Epithelial cell of esophagus (primary cell): ENCODE results near the gene SORCS1.

ENCODE experiments used
- DNase-seq: peaks from one replicate; pipeline ENCODE4 v3.0.0; 2010; ENCODE audit warnings: low read depth
- H3K4me3 ChIP-seq: 2 replicates; pipeline ENCODE4 v1.5.1; 2011; ENCODE audit warnings: mild to moderate bottlenecking, low read length, control low read depth
- CTCF ChIP-seq: IDR thresholded peaks from 2 replicates; pipeline ENCODE4 v1.5.1; 2011; ENCODE audit warnings: low read depth, mild to moderate bottlenecking, low read length, control low read depth, inconsistent platforms; ENCODE audit not compliant: insufficient read depth; ENCODE audit errors: missing control alignments

SORCS1 gene

DNA sequence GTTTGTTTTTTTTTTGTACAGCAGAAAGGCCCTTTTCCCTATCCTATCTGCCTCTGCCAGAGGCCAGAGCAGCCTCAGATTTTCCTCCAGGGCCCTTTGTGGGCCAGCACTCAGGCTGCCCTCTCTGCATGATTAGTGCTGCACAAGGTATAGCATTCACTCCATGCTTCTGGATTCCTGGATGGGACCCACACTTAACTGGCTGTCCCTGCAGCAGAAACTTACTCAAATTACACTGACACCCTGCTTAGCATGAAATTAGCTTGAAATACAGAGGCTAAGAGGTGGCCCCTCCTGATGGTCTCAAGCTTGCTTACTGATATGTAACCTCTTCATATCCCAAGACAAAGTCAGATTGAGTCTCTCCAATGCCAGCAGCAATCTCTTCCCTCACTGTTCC lies 239.3 kb downstream of the SORCS1 start:
- no peak for DNase-seq
- TF ChIP-seq CTCF: no peak
- H3K4me3 ChIP-seq: no peak overlapping the region

- no peak overlapping the region for H3K4me3 ChIP-seq
- TF ChIP-seq CTCF: no peak
- no peak for DNase-seq
Observed at GRCh38 chr10:106920538-106920937, 244.0 kb downstream of the SORCS1 start.

DNA sequence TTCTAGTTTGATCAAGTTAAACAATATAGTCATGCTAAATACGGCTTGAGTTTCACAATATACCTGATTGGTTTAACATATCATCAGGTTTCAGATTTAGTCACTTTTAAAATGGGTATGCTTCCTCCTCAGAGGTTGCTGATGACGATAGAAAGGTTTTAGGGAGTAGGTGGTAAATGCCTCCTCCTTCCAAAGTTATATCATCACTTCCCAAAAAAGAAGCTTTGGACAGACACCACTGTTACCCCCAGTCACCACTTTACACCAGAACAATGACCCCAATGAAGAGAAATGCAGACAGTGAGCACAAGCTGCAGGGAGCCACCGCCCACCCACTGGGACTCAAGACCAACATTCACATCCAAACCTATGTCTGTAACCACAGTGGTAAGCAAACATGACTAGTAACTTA lies 244.6 kb downstream of the SORCS1 start:
- TF ChIP-seq CTCF: no peak
- H3K4me3 ChIP-seq: no peak overlapping the region
- DNase-seq: no peak

- no peak for DNase-seq
- no peak for TF ChIP-seq CTCF
- H3K4me3 ChIP-seq: no peak overlapping the region
Observed at GRCh38 chr10:106917452-106918055, 247.0 kb downstream of the SORCS1 start.

DNA sequence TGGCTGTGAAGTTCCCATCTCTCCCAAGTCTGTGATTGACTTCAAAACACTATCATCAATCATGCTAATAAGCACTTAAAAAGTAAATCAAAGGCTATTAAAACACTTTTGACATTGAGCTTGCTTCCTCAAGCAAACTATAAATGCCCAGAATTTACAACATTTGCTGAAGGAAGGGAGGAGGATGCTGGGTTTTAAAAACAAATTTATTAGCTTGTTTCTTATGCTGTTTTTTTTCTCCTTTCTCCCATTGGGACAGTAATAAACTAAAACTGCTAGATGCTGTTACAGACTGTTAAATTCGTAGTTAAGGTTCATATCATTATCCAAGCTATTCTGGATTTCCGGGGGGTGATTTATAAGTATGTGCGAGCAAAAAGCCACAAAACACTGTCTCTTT lies 250.5 kb downstream of the SORCS1 start:
- no peak overlapping the region for H3K4me3 ChIP-seq
- no peak for TF ChIP-seq CTCF
- DNase-seq: no peak

DNA sequence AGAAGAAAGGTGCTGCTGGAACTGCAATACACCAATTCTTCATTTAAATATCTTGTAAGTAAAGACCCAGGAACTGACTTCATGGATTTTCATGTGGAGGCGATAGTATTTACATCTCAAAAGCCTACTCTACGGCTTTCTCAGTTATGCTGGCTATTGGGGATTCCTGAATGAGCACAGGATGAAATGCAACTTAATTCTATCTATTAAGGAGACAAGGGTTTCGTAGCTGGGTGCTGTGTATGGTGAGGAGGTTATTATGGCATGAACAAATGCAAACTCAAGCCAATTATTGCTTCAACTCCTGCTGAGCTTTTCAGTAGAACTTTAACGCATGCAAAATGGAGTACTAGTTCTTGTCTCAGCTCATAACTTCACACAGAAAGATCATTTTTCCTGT lies 251.2 kb downstream of the SORCS1 start:
- no peak for DNase-seq
- H3K4me3 ChIP-seq: no peak overlapping the region
- no peak for TF ChIP-seq CTCF

GRCh38 chr10:106911096-106911495 lies 253.4 kb downstream of the SORCS1 start:
- no peak for DNase-seq
- no peak for TF ChIP-seq CTCF
- H3K4me3 ChIP-seq: no peak overlapping the region
